GDM1 (cell line): ENCODE data around the gene CLSTN2.

Source experiments
- DNase-seq: peaks from one replicate; lab custom pipeline; 2025; lab: John Stamatoyannopoulos, UW

CLSTN2 gene

GRCh38 chr3:140455521-140456214, 520.7 kb downstream of the CLSTN2 start:
- DNase-seq = no peak

GRCh38 chr3:140456974-140457373, 522.0 kb downstream of the CLSTN2 start:
- no peak for DNase-seq

GRCh38 chr3:140459462-140459861, 524.5 kb downstream of the CLSTN2 start:
- DNase-seq = no peak

GRCh38 chr3:140461250-140461649, 526.3 kb downstream of the CLSTN2 start:
- DNase-seq = no peak

GRCh38 chr3:140463355-140463754, 528.4 kb downstream of the CLSTN2 start:
- no peak for DNase-seq

- DNase-seq = no peak
Observed at GRCh38 chr3:140465988-140466387, 531.0 kb downstream of the CLSTN2 start.

- DNase-seq = no peak
Observed at GRCh38 chr3:140466535-140466934, 531.5 kb downstream of the CLSTN2 start.

- no peak for DNase-seq
Observed at GRCh38 chr3:140467104-140467577, 532.2 kb downstream of the CLSTN2 start.

GRCh38 chr3:140467796-140468315, 532.9 kb downstream of the CLSTN2 start:
- no peak for DNase-seq

- DNase-seq = no peak
Observed at GRCh38 chr3:140468407-140468806, 533.4 kb downstream of the CLSTN2 start.

- no peak for DNase-seq
Observed at GRCh38 chr3:140469491-140469890, 534.5 kb downstream of the CLSTN2 start.

- no peak for DNase-seq
Observed at GRCh38 chr3:140470211-140470610, 535.2 kb downstream of the CLSTN2 start.

- no peak for DNase-seq
Observed at GRCh38 chr3:140470962-140471361, 536.0 kb downstream of the CLSTN2 start.

GRCh38 chr3:140472306-140473020, 537.5 kb downstream of the CLSTN2 start:
- no peak for DNase-seq

GRCh38 chr3:140487566-140487965, 552.6 kb downstream of the CLSTN2 start:
- DNase-seq = no peak

GRCh38 chr3:140493271-140493670, 558.3 kb downstream of the CLSTN2 start:
- DNase-seq = no peak

- DNase-seq = no peak
Observed at GRCh38 chr3:140494970-140495369, 560.0 kb downstream of the CLSTN2 start.

- no peak for DNase-seq
Observed at GRCh38 chr3:140497331-140497730, 562.3 kb downstream of the CLSTN2 start.

- DNase-seq = no peak
Observed at GRCh38 chr3:140499114-140499757, 564.3 kb downstream of the CLSTN2 start.

- DNase-seq = no peak
Observed at GRCh38 chr3:140500473-140500872, 565.5 kb downstream of the CLSTN2 start.

- no peak for DNase-seq
Observed at GRCh38 chr3:140501061-140501769, 566.2 kb downstream of the CLSTN2 start.

- no peak for DNase-seq
Observed at GRCh38 chr3:140501770-140502364, 566.9 kb downstream of the CLSTN2 start.
